ENCODE measurements around the gene CRISP1. TPM values are rescaled to one million over a fixed set of nuclear protein-coding genes. Genes with fewer than 3 reads are reported as not detected.

Gene CRISP1
- total and polyA plus RNA-seq, 9 of the 15 experiments (the other 6 are each of a cell fraction or from before 2014, with no cell fraction given) = not detected

DNA sequence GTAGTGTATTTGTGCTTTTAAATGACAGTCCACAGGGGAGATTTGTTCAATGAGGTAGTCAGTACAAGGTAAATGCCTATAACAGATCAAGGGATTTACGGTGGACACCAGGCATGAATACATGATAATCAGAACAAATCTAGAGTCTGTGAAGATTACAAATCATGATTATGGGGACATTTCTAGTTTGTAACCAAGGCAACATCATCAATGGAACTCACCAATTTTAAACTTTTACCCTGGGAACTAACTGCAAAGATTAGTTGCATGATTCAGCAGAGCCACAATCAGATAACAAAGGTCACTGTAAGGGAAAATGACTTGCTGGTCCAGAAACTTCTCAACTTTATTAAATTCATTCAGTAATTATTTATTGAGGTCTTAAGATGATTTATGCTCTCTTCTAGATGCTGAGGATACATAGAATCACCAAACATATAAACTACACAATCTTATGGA is at the start of gene CRISP1 (continued):
- TF ChIP-seq, protein P1, sequence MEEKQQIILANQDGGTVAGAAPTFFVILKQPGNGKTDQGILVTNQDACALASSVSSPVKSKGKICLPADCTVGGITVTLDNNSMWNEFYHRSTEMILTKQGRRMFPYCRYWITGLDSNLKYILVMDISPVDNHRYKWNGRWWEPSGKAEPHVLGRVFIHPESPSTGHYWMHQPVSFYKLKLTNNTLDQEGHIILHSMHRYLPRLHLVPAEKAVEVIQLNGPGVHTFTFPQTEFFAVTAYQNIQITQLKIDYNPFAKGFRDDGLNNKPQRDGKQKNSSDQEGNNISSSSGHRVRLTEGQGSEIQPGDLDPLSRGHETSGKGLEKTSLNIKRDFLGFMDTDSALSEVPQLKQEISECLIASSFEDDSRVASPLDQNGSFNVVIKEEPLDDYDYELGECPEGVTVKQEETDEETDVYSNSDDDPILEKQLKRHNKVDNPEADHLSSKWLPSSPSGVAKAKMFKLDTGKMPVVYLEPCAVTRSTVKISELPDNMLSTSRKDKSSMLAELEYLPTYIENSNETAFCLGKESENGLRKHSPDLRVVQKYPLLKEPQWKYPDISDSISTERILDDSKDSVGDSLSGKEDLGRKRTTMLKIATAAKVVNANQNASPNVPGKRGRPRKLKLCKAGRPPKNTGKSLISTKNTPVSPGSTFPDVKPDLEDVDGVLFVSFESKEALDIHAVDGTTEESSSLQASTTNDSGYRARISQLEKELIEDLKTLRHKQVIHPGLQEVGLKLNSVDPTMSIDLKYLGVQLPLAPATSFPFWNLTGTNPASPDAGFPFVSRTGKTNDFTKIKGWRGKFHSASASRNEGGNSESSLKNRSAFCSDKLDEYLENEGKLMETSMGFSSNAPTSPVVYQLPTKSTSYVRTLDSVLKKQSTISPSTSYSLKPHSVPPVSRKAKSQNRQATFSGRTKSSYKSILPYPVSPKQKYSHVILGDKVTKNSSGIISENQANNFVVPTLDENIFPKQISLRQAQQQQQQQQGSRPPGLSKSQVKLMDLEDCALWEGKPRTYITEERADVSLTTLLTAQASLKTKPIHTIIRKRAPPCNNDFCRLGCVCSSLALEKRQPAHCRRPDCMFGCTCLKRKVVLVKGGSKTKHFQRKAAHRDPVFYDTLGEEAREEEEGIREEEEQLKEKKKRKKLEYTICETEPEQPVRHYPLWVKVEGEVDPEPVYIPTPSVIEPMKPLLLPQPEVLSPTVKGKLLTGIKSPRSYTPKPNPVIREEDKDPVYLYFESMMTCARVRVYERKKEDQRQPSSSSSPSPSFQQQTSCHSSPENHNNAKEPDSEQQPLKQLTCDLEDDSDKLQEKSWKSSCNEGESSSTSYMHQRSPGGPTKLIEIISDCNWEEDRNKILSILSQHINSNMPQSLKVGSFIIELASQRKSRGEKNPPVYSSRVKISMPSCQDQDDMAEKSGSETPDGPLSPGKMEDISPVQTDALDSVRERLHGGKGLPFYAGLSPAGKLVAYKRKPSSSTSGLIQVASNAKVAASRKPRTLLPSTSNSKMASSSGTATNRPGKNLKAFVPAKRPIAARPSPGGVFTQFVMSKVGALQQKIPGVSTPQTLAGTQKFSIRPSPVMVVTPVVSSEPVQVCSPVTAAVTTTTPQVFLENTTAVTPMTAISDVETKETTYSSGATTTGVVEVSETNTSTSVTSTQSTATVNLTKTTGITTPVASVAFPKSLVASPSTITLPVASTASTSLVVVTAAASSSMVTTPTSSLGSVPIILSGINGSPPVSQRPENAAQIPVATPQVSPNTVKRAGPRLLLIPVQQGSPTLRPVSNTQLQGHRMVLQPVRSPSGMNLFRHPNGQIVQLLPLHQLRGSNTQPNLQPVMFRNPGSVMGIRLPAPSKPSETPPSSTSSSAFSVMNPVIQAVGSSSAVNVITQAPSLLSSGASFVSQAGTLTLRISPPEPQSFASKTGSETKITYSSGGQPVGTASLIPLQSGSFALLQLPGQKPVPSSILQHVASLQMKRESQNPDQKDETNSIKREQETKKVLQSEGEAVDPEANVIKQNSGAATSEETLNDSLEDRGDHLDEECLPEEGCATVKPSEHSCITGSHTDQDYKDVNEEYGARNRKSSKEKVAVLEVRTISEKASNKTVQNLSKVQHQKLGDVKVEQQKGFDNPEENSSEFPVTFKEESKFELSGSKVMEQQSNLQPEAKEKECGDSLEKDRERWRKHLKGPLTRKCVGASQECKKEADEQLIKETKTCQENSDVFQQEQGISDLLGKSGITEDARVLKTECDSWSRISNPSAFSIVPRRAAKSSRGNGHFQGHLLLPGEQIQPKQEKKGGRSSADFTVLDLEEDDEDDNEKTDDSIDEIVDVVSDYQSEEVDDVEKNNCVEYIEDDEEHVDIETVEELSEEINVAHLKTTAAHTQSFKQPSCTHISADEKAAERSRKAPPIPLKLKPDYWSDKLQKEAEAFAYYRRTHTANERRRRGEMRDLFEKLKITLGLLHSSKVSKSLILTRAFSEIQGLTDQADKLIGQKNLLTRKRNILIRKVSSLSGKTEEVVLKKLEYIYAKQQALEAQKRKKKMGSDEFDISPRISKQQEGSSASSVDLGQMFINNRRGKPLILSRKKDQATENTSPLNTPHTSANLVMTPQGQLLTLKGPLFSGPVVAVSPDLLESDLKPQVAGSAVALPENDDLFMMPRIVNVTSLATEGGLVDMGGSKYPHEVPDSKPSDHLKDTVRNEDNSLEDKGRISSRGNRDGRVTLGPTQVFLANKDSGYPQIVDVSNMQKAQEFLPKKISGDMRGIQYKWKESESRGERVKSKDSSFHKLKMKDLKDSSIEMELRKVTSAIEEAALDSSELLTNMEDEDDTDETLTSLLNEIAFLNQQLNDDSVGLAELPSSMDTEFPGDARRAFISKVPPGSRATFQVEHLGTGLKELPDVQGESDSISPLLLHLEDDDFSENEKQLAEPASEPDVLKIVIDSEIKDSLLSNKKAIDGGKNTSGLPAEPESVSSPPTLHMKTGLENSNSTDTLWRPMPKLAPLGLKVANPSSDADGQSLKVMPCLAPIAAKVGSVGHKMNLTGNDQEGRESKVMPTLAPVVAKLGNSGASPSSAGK (IDR thresholded peaks at IDR 0.05) = no peak
- TF ChIP-seq ARID4B (CRISPR knock-in tag; IDR thresholded peaks at IDR 0.05) (no peak), ESRRA (IDR thresholded peaks at IDR 0.05; ENCODE audit: borderline replicate concordance, low read depth) (no peak), CTBP1 (IDR thresholded peaks at IDR 0.05; ENCODE audit: borderline replicate concordance) (no peak), ZFP36 (IDR thresholded peaks at IDR 0.05; ENCODE audit: low read depth, low read length, partially characterized antibody) (no peak), ZBTB5 (IDR thresholded peaks at IDR 0.05) (no peak), ZNF76 (CRISPR knock-in tag; IDR thresholded peaks at IDR 0.05; ENCODE audit: borderline replicate concordance) (no peak), ZNF79 (CRISPR knock-in tag; IDR thresholded peaks at IDR 0.05; ENCODE audit: low read depth) (no peak), EHMT2 (IDR thresholded peaks at IDR 0.05) (no peak)

Measured in K562 (cell line).